ENCODE results near the gene ACSS1.

DNA sequence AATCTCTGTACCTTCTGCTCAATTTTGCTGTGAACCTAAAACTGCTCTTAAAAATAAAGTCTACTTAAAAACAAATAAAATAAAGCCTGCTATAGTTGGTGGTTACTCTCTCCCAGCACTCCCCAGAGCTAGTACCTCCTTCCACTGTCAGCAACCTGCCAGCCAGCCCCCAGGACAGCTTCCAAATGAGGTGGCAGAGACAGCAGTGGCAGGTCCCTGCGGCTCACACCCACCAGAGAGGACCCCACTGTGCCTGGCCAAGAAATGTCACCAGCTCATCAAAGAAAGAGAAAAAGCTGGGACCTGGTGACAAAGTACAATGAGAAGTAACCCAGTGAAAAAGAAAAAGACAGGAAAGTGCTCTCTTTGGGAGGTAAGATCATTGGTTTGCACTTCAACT lies 80.6 kb downstream of the ACSS1 start:
- no peak for TF ChIP-seq POLR2A (IDR thresholded peaks at IDR 0.05; ENCODE audit: control extremely low read depth in 1 of 2, low read depth in 2 of 2, low read length in 2 of 2)
- TF ChIP-seq GTF2F1 (IDR thresholded peaks at IDR 0.05; ENCODE audit: borderline replicate concordance, low read depth, low read length), result no peak
- no peak for TF ChIP-seq PHF8 (conservative IDR thresholded peaks at IDR 0.05; ENCODE audit: low read depth, low read length)
